Activated CD4-positive, alpha-beta T cell treated with anti-CD3 and anti-CD28 coated beads, Interleukin-2, Interleukin-4, amounts not matched to agents 100 ng/mL and 50 ng/mL, durations not matched to agents 16 hours and 8 hours (primary cell): ENCODE measurements around the gene PCDHA6.
"Not testable (repeated sequence)": the region's sequence is repeated elsewhere in the genome, so short reads cannot be mapped to it uniquely, and the experiment has no call there.

ENCODE experiments used
- DNase-seq: peaks from one replicate; pipeline ENCODE4 v3.0.0-alpha.2; 2020; ENCODE audit warnings: low spot score

The PCDHA6 gene

GRCh38 chr5:140821375-140822280 lies 6.1 kb upstream of the PCDHA6 start, which contains the start of gene PCDHA5:
Gene PCDHA5 (plus strand): TSS chr5:140821613.
- DNase-seq = peak; percentile 3

GRCh38 chr5:140822281-140822629 lies 5.5 kb upstream of the PCDHA6 start:
- DNase-seq = no peak

GRCh38 chr5:140822969-140823368 lies 4.8 kb upstream of the PCDHA6 start:
- DNase-seq = not testable (repeated sequence)

- DNase-seq = no peak
These were observed 4.3 kb upstream of the PCDHA6 start for GRCh38 chr5:140823475-140823874.

GRCh38 chr5:140828362-140828737 lies 590 bp downstream of the PCDHA6 start:
- no peak for DNase-seq

- DNase-seq = not testable (repeated sequence)
These were observed 2.0 kb downstream of the PCDHA6 start for GRCh38 chr5:140829511-140830501.

GRCh38 chr5:140833993-140834392 lies 6.2 kb downstream of the PCDHA6 start, which contains the start of gene PCDHA7:
Gene PCDHA7 (plus strand): TSS chr5:140834269. CDS start chr5:140834384, 115 bp downstream.
- DNase-seq = no peak

GRCh38 chr5:140834439-140835008 lies 6.8 kb downstream of the PCDHA6 start:
- DNase-seq = not testable (repeated sequence)

- DNase-seq = no peak
These were observed 8.1 kb downstream of the PCDHA6 start for GRCh38 chr5:140835622-140836510.

GRCh38 chr5:140840978-140841962 lies 13.5 kb downstream of the PCDHA6 start, which contains the start of gene PCDHA8:
Gene PCDHA8 (plus strand): TSS chr5:140841187. CDS start chr5:140841322, 135 bp downstream.
- DNase-seq = peak; percentile 4

- no peak for DNase-seq
These were observed 15.3 kb downstream of the PCDHA6 start for GRCh38 chr5:140842798-140843733.

GRCh38 chr5:140848139-140849102 lies 20.7 kb downstream of the PCDHA6 start, which contains the start of gene PCDHA9:
Gene PCDHA9 (plus strand): TSS chr5:140848382. CDS start chr5:140848496, 114 bp downstream.
- not testable (repeated sequence) for DNase-seq

- DNase-seq = not testable (repeated sequence)
These were observed 22.3 kb downstream of the PCDHA6 start for GRCh38 chr5:140849831-140850634.

- DNase-seq = no peak
These were observed 28.3 kb downstream of the PCDHA6 start, which contains the start of gene PCDHA10 for GRCh38 chr5:140855772-140856674. Gene PCDHA10 (plus strand): TSS chr5:140855897. CDS start chr5:140856049, 152 bp downstream.
